ENCODE measurements around the gene DNAH10.
A peak's percentile ranks its signal among the peaks of the same experiment; 100 is the strongest.

Gene DNAH10

GRCh38 chr12:123961585-123962345 is 199.7 kb downstream of the DNAH10 start:
- DNase-seq (ENCODE audit: low read depth in 4 of 4, low spot score in 1 of 4), result no peak

- DNase-seq (ENCODE audit: low read depth in 4 of 4, low spot score in 1 of 4), result no peak
These were observed 200.4 kb downstream of the DNAH10 start for GRCh38 chr12:123962513-123962912.

GRCh38 chr12:123963821-123964220 is 201.7 kb downstream of the DNAH10 start:
- no peak for DNase-seq (ENCODE audit: low read depth in 4 of 4, low spot score in 1 of 4)

GRCh38 chr12:123965382-123965781 is 203.3 kb downstream of the DNAH10 start:
- no peak for DNase-seq (ENCODE audit: low read depth in 4 of 4, low spot score in 1 of 4)

- no peak for DNase-seq (ENCODE audit: low read depth in 4 of 4, low spot score in 1 of 4)
These were observed 204.5 kb downstream of the DNAH10 start for GRCh38 chr12:123966596-123966995.

GRCh38 chr12:123967121-123967586 is 205.1 kb downstream of the DNAH10 start:
- DNase-seq (ENCODE audit: low read depth in 4 of 4, low spot score in 1 of 4), result no peak

- DNase-seq (ENCODE audit: low read depth in 4 of 4, low spot score in 1 of 4), result no peak
These were observed 209.3 kb downstream of the DNAH10 start for GRCh38 chr12:123971449-123971769.

- DNase-seq (ENCODE audit: low read depth in 4 of 4, low spot score in 1 of 4), result peak in 3 of 4 experiments; percentile 9 to 11 (median 11)
These were observed 209.8 kb downstream of the DNAH10 start for GRCh38 chr12:123971770-123972456.

GRCh38 chr12:123972457-123973401 is 210.6 kb downstream of the DNAH10 start, which contains the start of the genes CCDC92 and ZNF664:
Gene CCDC92, minus strand, starts transcription at chr12:123972831. Its CDS starts 28,526 bp downstream, at chr12:123944305.
Gene ZNF664, plus strand, starts transcription at chr12:123973215. Its CDS starts 38,930 bp downstream, at chr12:124012145.
- DNase-seq (ENCODE audit: low read depth in 4 of 4, low spot score in 1 of 4), result peak; percentile 86 to 94 (median 92)

- peak in 1 of 4 experiments; percentile 10 for DNase-seq (ENCODE audit: low read depth in 4 of 4, low spot score in 1 of 4)
These were observed 211.6 kb downstream of the DNAH10 start for GRCh38 chr12:123973552-123974341.

- DNase-seq (ENCODE audit: low read depth in 4 of 4, low spot score in 1 of 4), result no peak
These were observed 214.2 kb downstream of the DNAH10 start for GRCh38 chr12:123976227-123976826.

GRCh38 chr12:123979566-123979965 is 217.5 kb downstream of the DNAH10 start:
- DNase-seq (ENCODE audit: low read depth in 4 of 4, low spot score in 1 of 4), result no peak

GRCh38 chr12:123982269-123982668 is 220.2 kb downstream of the DNAH10 start:
- no peak for DNase-seq (ENCODE audit: low read depth in 4 of 4, low spot score in 1 of 4)

- DNase-seq (ENCODE audit: low read depth in 4 of 4, low spot score in 1 of 4), result no peak
These were observed 221.9 kb downstream of the DNAH10 start for GRCh38 chr12:123983822-123984485.

- no peak for DNase-seq (ENCODE audit: low read depth in 4 of 4, low spot score in 1 of 4)
These were observed 222.8 kb downstream of the DNAH10 start for GRCh38 chr12:123984903-123985302.
